Fibroblast of lung (primary cell): Measurements from ENCODE around the gene JUND. TPM values are rescaled to one million over a fixed set of nuclear protein-coding genes. Genes with fewer than 3 reads are reported as not detected.

Experiments used
- DNase-seq, 2 donors: peaks; one replicate each; pipeline versions ENCODE4 v3.0.0 to v3.0.0-alpha.2; 2010; ENCODE audit warnings: low read depth in 2 of 2
- H2AFZ ChIP-seq: 2 replicates; pipeline ENCODE4 v1.5.1; 2012; ENCODE audit warnings: low read length, control low read depth, inconsistent platforms
- H3K27ac ChIP-seq: 2 replicates; pipeline ENCODE4 v1.5.1; 2011; ENCODE audit warnings: low read length, control low read depth; ENCODE audit not compliant: insufficient read depth
- H3K27me3 ChIP-seq: 2 replicates; pipeline ENCODE4 v1.5.1; 2011; ENCODE audit warnings: mild to moderate bottlenecking, low read length; ENCODE audit not compliant: control insufficient read depth, insufficient read depth
- H3K36me3 ChIP-seq: 2 replicates; pipeline ENCODE4 v1.5.1; 2011; ENCODE audit warnings: low read length; ENCODE audit not compliant: control insufficient read depth, insufficient read depth
- H3K4me1 ChIP-seq: 2 replicates; pipeline ENCODE4 v1.5.1; 2011; ENCODE audit warnings: low read length; ENCODE audit not compliant: control insufficient read depth, insufficient read depth; ENCODE audit errors: extremely low read depth
- H3K4me2 ChIP-seq: 2 replicates; pipeline ENCODE4 v1.5.1; 2011; ENCODE audit warnings: low read length, control low read depth; ENCODE audit not compliant: insufficient read depth; ENCODE audit errors: extremely low read depth
- H3K4me3 ChIP-seq, 4 experiments: fragments of 200-600 bp in 1 of 4; sonication (generic) in 1 of 4; replicated peaks in 1 of 4; 2 replicates each; pipeline ENCODE4 v1.5.1; 2011 to 2016; ENCODE audit warnings: low read length in 4 of 4, low read depth in 3 of 4, mild to moderate bottlenecking in 3 of 4, control low read depth in 2 of 4, inconsistent platforms in 1 of 4, mixed read lengths in 1 of 4; ENCODE audit not compliant: insufficient read depth in 1 of 4; ENCODE audit errors: control extremely low read depth in 1 of 4
- H3K79me2 ChIP-seq: 2 replicates; pipeline ENCODE4 v1.5.1; 2012; ENCODE audit warnings: mild to moderate bottlenecking, low read length, inconsistent platforms; ENCODE audit not compliant: control insufficient read depth, insufficient read depth
- H3K9ac ChIP-seq: 2 replicates; pipeline ENCODE4 v1.5.1; 2011; ENCODE audit warnings: mild to moderate bottlenecking, low read length, control low read depth; ENCODE audit not compliant: insufficient read depth
- H3K9me3 ChIP-seq: 2 replicates; pipeline ENCODE4 v1.5.1; 2012; ENCODE audit warnings: low read depth, low read length; ENCODE audit not compliant: control insufficient read depth, insufficient read depth
- H4K20me1 ChIP-seq: 2 replicates; pipeline ENCODE4 v1.5.1; 2011; ENCODE audit warnings: low read length; ENCODE audit not compliant: control insufficient read depth, insufficient read depth; ENCODE audit errors: extremely low read depth
- EZH2 ChIP-seq: IDR thresholded peaks from 2 replicates; pipeline ENCODE4 v1.5.1; 2012; ENCODE audit warnings: low read length, control low read depth, mild to moderate bottlenecking; ENCODE audit errors: missing control alignments
- polyA plus RNA-seq, 2 donors: library from polyadenylated mRNA; depleted of rRNA in 1 of 2; stranded (reverse) in 1 of 2; unstranded in 1 of 2; fragments of >200 nt; gene quantifications; 2 replicates each; pipeline ENCODE4 v1.2.1, GENCODE V29; 2011 to 2012; ENCODE audit warnings: missing spikeins in 1 of 2
- total RNA-seq: library from RNA; depleted of rRNA; stranded (reverse); fragments of >200 nt; gene quantifications from 2 replicates; pipeline ENCODE4 v1.2.1, GENCODE V29; 2014
- TF ChIP-seq, protein P1 (sequence below), 2 donors: IDR thresholded peaks in 1 of 2; conservative IDR thresholded peaks in 1 of 2; 1 replicate in 1 of 2; 2 replicates in 1 of 2; pipeline ENCODE4 v1.5.1; 2011 to 2012; ENCODE audit warnings: low read length in 2 of 2, control low read depth in 1 of 2, inconsistent platforms in 1 of 2, low read depth in 1 of 2, mild to moderate bottlenecking in 1 of 2

Gene JUND
- total and polyA plus RNA-seq, 2 donors (not counting 1 experiment from before 2014, with no cell fraction given): 65.8 to 166 TPM

DNA sequence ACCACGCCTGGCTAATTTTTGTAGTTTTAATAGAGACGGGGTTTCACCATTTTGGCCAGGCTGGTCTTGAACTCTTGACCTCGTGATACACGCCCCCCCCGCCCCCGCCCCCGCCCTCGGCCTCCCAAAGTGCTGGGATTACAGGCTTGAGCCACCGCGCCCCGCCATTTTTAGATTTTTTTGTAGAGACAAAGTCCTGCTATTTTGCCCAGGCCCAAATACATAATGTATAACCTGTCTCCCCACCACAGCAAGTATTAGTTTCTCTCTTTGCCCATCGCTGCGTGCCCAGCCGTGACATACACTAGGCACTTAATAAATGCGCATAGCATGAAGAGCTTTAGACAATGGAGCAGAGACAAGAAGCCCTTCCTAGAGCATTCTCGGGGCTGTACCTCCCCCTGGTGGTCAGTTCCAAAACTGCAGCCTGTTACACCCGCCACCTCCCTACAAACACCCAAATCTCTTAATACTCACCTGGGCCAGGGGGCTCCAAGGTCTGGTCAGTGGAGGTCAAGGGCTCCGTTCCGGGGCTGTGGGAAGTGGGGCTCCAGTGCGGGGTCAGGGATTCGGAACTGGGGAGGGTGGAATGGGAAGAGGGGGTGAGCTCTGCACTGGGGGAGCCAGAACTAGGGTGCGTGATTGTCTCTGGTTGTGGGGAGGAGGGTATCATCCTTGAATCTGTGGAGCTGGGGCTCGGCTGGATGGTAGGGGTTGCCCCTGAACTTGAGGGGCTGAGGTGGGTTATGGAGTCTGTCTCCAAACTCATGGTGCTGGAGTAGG, 29.6 kb downstream of the JUND start:
- no peaks in the 10 kb centered on the region for H3K9me3 ChIP-seq
- DNase-seq: peak; percentile 45 to 66
- no peak overlapping the region for H2AFZ ChIP-seq
- no peak for TF ChIP-seq EZH2
- TF ChIP-seq, protein P1, sequence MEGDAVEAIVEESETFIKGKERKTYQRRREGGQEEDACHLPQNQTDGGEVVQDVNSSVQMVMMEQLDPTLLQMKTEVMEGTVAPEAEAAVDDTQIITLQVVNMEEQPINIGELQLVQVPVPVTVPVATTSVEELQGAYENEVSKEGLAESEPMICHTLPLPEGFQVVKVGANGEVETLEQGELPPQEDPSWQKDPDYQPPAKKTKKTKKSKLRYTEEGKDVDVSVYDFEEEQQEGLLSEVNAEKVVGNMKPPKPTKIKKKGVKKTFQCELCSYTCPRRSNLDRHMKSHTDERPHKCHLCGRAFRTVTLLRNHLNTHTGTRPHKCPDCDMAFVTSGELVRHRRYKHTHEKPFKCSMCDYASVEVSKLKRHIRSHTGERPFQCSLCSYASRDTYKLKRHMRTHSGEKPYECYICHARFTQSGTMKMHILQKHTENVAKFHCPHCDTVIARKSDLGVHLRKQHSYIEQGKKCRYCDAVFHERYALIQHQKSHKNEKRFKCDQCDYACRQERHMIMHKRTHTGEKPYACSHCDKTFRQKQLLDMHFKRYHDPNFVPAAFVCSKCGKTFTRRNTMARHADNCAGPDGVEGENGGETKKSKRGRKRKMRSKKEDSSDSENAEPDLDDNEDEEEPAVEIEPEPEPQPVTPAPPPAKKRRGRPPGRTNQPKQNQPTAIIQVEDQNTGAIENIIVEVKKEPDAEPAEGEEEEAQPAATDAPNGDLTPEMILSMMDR (conservative IDR thresholded peaks at IDR 0.05 in 1 of 2, IDR thresholded peaks at IDR 0.05 in 1 of 2; ENCODE audit: low read depth in 1 of 2, low read length in 2 of 2): peak; percentile 84 to 91
- no peak overlapping the region for H3K9ac ChIP-seq
- H3K79me2 ChIP-seq: no peaks in the 10 kb centered on the region
- no peak overlapping the region for H3K27ac ChIP-seq
- H3K27me3 ChIP-seq: peaks cover 13% of the 10 kb centered on the region
- H3K36me3 ChIP-seq: no peaks in the 10 kb centered on the region
- H3K4me2 ChIP-seq: no peak overlapping the region
- no peaks in the 10 kb centered on the region for H3K4me1 ChIP-seq
- H4K20me1 ChIP-seq: no peaks in the 10 kb centered on the region
- H3K4me3 ChIP-seq: no peak overlapping the region

DNA sequence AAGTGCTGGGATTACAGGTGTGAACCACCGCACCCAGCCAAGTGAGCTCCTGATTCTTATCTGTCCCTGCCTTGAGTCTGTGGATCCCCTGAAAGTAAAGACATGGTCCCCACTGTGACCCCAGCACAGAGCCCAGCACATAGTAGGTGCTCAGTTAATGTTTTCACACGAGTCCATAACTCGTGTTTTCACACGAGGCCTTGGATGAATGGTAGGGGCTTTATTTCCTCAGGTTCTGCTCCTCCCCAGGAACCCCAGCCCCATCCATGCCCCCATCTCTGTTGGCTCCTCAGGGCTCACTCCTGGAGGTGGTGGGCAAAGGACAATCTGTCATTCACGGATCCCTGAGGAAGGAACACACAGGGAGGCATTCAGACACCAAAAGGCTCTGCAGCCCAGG, 31.6 kb downstream of the JUND start:
- DNase-seq: no peak
- Histone ChIP-seq H3K27me3 (peaks cover 6% of the 10 kb centered on the region), H3K4me2 (no peak overlapping the region), H3K9me3 (no peaks in the 10 kb centered on the region), H3K36me3 (no peaks in the 10 kb centered on the region), H3K9ac (no peak overlapping the region), H4K20me1 (no peaks in the 10 kb centered on the region), H3K79me2 (no peaks in the 10 kb centered on the region), H3K27ac (no peak overlapping the region), H3K4me3 (no peak overlapping the region), H3K4me1 (no peaks in the 10 kb centered on the region), H2AFZ (no peak overlapping the region)
- TF ChIP-seq, protein P1 (conservative IDR thresholded peaks at IDR 0.05 in 1 of 2, IDR thresholded peaks at IDR 0.05 in 1 of 2; ENCODE audit: low read depth in 1 of 2, low read length in 2 of 2): no peak
- TF ChIP-seq EZH2: no peak

DNA sequence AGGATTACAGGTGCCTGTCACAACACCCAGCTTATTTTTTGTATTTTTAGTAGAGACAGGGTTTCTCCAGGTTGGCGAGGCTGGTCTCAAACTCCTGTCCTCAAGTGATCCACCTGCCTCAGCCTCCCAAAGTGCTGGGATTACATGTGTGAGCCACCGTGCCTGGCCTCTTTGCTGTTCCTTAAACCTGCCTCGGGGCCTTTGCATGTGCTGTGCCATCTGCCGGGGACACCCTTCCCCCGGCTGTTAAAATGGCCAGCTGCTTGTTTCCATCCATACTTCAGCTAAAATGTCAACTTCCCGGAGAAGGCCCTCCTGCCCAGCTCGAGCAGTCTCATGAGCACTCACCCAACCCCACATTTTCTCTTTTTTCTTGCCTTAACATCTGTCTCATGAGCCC, 36.1 kb downstream of the JUND start:
- H3K36me3 ChIP-seq: no peaks in the 10 kb centered on the region

More for the DNA sequence above, 36.1 kb downstream of the JUND start:
- Histone ChIP-seq H3K9me3 (no peaks in the 10 kb centered on the region), H3K4me1 (no peaks in the 10 kb centered on the region), H2AFZ (no peak overlapping the region), H4K20me1 (no peaks in the 10 kb centered on the region), H3K27me3 (no peaks in the 10 kb centered on the region), H3K9ac (no peak overlapping the region), H3K4me3 (no peak overlapping the region), H3K79me2 (no peaks in the 10 kb centered on the region), H3K27ac (no peak overlapping the region), H3K4me2 (no peak overlapping the region)
- no peak for DNase-seq
- TF ChIP-seq, protein P1 (conservative IDR thresholded peaks at IDR 0.05 in 1 of 2, IDR thresholded peaks at IDR 0.05 in 1 of 2; ENCODE audit: low read depth in 1 of 2, low read length in 2 of 2): no peak
- TF ChIP-seq EZH2: no peak
